GM21786 (cell line): Measurements from ENCODE around the gene ARMH3.

Experiments used
- ATAC-seq: cut with Tn5 transposase; IDR thresholded peaks from one replicate; pipeline ENCODE4 v1.9.1; 2021; ENCODE audit not compliant: unreplicated experiment

The ARMH3 gene

DNA sequence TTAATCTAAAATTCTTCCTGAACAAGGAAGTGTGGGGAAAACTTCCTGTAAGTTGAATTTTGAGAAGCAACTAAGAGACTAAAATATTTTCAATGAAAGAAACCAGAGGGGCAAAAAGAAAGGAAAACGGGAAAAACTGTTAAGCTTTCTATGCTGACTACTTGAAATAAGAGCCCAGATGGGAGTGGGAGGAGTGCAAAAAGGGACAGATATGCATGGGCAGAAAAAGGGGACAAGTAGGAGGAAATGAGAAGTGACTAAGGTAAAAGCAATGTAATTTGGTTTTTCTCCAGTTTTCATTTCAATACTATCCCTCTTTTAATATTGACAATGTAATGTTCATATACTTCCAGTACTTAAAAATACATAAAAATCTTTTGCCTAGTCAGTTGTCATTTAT lies 248.8 kb downstream of the ARMH3 start:
- ATAC-seq, result no peak

GRCh38 chr10:101803511-101803910 lies 252.5 kb downstream of the ARMH3 start:
- ATAC-seq, result no peak

DNA sequence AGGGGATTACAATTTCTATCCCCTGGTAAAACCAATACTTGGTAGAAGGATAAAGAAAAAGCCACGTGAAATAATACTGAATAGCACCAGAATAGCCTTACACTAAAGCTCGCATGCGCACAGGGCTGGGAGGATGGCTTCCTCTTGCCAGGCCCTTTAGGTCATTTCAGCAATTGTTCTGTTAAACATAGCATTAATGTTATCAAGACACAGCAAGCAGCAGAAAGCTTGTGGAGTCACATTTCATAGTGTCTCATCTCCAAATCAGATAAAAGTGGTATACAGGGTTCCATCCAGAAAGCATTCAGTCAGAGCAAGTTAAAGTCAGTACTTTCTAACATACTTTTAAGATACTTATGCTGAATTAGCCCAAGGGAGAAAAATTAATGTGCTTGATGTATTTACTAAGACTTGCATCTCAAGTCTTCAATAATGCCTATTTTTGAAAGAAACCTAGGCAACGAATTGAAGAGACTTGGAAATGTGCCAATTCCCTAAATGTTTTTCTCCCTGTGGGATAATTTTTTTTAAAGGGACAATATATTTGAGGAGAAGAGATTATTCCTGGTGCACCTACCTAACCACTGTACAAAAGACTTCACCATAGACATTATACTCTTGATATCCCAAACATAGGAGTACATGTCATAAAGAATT lies 258.4 kb downstream of the ARMH3 start:
- ATAC-seq, result no peak
